ENCODE data around the gene MNX1.

MNX1 gene

DNA sequence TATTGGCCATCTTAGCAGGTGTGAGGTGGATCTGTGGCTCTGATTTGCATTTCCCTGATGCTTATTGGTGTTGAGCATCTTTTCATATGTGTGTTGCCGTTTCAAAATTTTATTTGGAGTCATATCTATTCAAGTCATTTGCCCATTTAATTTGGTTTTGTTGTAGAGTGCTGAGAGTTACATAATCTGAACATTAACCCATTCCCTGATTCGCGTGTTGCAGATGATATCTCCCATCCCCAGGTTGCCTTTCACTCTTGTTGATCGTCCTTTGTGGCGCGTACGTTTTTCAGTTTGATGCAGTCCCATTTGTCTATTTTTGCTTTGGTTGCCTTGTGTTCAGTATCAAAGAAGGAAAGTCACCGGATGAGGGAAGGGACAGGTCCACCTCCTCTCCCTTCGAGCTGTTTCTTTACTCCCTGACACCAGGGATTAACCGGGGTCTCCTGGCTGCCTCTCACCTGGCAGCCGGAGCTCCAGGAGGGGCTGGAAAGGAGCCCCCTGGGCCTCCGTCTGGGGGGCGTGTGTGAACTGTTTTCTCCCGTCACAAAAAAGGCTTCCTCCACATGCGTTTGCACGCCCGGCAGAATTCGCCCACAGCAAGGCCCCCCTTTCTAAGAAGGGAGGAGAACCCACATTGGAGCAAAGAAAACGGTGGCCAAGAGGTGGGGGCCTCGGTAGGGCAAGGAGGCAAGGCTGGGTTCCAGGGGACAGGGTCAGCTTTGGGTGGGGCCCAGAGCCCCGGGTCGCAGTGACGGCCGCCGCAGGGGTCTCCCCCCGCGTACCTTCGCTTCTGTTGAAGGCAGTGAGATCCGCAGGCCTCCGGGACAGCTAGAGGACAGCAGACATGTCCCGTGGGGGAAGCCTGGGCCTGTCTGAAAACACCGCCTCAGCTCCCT is 8.3 kb downstream of the MNX1 start:
- no peak for DNase-seq

DNA sequence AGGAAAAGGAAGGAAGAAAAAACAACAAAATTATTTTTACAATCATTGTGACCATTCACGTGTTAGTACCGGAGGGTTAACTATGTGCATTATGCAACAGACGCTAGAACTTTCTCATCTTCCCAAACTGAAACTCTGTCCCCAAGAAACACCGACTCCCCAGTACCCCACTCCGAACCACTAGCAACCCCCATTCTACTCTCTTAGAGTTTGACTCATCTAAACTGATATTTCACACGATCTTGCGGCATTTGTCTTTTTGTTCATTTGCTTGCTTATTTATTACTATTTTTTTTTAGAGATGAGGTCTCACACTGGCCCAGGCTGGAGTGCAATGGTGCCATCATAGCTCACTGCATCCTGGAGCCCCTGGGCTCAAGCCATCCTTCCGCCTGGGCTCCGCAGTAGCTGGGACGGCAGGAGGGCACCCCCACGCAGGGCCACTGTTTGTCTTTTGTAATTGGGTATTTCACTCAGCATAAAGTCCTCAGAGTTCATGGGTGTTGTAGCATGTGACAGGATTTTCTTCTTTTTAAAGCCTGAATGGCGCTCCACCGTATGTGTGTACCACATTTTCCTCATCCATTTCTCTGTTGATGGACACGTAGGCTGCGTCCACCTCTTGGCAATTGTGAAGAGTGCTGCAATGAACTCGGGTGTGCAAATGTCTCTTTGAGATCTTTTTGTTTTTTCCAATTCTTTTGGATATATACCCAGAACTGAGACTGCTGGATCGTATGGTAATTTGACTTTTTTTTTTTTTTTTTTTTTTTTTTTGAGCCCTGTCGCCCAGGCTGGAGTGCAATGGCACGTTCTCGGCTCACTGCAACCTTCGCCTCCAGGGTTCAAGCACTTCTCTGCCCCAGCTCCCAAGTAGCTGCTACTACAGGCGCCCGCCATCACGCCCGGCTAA is 9.5 kb downstream of the MNX1 start:
- DNase-seq, result no peak

DNA sequence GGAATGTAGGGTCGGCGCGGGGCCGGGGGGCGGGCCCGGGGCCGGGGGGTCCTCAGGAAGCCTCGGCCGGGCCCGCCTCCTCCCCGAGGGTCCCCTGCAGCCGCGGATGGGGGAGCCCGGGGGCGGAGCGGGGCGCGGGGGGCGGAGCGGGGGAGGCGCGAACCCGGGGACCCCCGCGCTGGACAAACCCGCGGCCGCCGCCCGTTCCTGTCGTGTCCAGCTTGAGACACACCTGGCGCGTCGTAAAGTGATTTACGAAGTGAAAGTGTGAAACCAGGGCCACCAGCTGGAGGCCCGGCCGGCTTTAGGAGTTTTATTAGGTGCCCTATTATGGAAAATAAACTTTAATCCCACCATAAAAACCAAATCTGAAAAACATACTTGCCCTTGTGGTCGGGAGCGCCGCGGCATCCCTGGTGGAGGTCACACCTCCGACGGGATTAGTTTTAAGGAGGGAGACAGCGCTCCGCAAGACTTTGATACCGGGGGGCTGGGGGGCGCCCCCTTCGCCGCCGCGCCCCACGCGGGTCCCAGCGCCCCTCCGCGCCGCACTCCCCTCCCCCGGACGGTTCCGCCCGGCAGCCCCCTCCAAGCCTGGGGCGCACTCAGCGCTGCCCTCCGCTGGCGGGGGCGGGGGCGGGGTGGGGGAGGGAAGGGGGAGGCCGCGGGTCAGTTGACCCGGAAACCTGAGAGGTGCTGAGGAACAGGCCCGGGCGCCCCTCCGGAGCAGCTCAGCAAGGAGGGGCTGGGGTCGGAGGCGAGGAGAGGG is 10.3 kb downstream of the MNX1 start:
- DNase-seq, result no peak

DNA sequence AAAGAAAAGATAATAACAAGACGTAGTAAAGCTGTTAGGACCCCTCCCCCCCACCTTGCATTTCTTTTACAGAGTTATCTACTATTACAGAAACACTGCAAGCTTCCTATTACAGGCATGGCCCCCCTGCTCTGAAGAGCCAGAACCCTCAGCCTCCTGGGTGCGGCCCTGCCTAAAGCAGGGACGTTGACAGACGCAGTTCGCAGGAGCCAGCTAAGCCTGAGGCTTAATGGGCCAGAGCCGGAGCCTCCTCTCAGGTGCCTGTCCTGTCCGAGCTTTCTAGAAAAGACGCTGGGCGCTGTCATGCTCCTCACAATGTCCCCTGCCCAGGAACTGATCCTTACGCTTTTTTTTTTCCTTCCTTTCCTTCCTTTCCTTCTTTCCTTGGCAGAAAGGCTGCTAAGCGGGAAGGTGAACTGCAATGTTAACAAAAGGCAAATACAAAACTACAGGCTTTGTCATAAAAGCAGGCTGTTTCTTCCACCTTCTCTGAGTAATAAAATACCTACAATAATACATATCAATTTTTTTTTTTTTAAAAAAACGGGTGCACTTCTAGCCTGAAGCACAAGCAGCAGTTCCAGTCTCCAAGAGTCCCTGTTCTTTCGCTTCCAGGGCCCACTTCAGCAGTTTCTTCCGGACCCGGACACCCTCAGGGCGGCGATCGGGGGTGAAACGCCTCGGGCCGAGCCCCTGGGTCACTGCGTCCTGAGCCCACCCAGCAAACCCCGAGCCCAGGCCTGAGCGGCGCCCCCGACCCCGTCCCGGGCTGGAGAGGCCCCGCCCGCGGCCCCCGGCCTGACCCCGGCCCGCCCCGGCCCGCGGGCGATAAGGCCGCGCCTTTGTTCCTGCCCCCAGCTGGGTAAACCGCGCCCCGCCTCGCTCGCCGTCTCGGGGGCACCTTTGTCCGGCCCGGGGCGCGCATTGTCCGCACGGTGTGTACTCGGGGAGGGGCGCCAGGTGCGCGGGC is 11.2 kb downstream of the MNX1 start:
- no peak for DNase-seq

- no peak for DNase-seq
Measured at GRCh38 chr7:156994417-156994816, 16.0 kb downstream of the MNX1 start.

DNA sequence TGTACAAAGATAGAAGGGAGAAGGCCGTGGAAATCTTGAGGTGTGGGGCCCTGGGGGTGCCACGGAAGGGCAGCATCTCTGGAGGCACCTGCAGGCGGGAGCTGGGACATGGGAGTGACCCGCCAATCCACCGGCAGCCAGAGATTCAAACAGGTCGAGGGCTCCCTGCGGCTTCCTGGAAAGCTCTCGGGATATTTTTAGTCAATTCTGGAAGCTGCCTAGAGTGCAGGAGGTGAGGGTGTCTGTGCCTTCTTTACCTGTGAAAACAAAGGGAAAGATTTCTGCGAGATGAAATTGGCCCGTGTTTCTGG is 16.6 kb downstream of the MNX1 start:
- DNase-seq, result no peak

DNA sequence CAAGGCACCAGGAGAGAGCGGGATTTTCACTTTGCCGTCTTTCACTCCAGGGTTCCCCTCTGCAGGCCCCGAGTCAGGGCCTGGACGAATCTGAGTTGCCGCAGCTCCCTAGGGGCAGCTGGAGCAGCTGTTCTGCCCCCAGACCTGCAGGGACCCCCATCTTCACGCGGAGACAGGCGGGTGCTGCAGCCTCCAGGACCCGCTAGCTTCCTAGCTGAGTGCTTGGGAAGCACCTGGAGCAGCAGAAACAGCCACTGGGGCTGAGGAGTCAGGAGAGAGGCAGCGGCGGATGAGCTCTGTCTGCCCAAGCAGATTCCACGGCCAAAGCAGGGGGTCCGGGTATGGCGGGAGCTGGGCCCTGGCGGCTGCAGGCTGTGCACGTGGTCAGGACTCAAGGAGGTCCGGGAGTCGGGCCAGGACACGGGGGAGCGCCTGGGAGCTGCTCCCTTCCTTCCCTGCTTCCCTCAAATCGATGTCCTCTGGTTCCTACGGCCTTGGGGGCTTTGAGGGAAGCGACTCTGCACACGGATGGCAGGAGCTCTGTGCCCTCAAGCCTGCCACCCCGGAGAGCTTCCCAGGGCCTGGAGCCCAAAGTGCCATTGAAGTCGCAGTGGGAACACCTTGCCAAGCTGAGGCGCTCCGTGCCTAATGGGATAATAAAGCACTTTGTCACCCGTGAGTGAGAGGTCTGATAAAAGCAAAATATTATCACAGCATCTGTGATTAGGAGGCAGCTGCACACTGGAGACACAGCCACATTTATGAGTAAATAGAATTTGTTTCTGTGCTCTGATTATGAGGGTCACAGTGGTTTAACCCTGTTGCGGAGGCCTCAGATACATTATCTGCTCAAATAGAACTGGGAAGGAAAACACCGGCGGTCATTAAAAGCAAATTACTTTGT is 17.2 kb downstream of the MNX1 start:
- no peak for DNase-seq

DNA sequence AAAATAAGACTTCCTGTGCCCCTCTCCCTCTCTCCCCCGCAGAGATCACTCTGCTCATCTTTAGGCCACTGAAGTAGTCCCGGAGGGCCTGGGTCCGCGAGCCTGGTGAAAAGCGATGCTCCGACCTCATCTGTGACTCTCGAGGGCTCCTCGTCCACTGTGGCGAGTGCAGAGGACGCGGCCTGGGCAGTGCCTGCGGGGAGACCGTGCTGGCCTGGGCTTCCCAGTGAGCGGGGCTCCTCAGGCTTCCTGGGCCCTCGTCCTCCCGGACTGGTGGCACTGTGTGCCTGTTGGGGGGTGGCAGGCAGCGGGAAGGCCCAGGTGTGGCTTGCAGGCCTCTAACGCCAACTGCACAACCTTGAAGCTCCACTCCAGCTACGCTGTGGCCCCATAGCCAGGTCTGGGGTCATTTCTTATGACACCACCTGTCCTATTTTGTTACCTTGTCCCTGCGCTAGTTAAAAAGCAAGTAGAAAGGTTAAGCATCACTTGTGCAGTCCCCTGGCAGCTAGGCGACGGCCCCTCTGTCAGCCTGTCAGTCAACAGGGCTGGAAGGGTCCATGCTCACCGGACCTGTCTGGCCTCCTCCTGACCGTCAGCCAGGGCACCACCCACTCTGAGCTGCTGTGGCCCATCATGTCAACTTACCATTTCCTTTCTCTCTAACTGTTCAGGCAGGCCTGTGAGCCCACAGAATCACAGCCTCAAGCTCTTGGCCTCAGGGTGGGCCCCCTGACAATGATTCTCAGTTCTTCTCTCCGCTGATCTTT is 20.5 kb downstream of the MNX1 start:
- no peak for DNase-seq

- no peak for DNase-seq
Measured at GRCh38 chr7:156988343-156989185, 21.9 kb downstream of the MNX1 start.

DNA sequence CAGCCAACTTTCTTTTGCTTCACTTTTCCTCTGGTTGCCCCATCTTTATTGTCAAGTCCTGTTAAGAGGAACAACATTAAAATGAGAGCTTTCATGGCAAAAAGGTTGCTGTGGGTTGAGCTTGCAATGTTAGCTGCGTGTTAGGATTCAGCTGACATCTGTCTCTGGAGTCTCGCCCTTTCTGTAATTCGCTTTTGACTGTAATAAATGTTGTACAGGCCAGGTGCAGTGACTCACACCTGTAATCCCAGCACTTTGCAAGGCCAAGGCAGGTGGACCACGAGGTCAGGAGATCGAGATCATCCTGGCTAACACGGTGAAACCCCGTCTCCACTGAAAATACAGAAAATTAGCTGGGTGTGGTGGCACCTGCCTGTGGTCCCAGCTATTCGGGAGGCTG is 24.1 kb downstream of the MNX1 start:
- DNase-seq, result no peak

- DNase-seq, result no peak
Measured at GRCh38 chr7:156985101-156985992, 25.1 kb downstream of the MNX1 start.

DNA sequence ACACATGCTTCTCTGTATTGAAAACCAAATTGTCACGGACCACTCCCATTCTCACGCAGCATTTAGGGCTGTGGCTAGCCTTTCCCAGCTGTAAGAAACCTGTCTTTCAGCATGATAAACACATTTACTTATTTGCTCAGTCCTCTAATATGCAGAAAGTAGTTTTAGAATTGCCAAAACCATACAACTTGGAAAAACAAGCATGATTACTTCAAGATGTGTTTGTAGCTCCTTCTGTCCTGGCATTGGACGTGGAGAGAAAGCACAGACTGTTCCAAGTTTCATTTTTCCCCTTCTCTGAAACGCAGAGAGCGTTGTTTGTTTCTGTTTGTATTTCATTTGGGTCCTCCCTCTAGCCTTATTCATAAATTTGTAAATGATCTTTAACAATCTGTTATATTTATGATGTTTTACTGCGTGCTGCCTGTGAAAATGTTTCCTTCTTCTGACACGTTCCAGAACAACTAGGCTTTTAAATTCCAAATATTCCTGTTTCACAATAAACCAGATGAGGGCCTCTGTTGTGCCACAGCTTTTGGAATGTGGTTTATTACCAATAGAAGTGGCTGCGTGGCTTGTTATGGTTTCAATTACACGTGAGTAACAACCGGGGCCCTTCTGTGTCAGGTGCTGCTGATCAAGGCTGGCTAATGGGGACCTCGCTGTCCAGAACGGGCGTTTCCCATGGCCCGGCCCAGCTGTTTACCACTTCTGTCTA is 26.1 kb downstream of the MNX1 start:
- no peak for DNase-seq

GRCh38 chr7:156979711-156980110 is 30.8 kb downstream of the MNX1 start:
- DNase-seq, result no peak

- DNase-seq, result no peak
Measured at GRCh38 chr7:156979007-156979606, 31.4 kb downstream of the MNX1 start.

- DNase-seq, result no peak
Measured at GRCh38 chr7:156975620-156976019, 34.8 kb downstream of the MNX1 start.

DNA sequence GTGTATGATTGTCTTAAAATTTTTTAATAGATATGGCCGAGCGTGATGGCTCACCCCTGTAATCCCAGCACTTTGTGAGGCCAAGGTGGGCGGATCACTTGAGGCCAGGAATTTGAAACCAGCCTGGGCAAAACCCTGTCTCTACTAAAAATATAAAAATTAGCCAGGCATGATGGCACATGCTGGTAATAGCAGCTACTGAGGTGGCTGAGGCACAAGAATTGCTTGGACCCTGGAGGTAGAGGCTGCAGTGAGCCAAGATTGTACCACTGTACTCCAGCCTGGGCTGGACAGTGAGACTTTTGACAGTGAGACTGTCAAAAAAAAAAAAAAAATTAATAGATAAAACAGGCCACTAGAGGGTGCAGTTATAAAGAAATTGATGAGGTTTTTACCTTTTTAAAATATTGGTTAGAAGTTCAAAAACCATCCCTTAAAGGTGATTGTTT is 40.5 kb downstream of the MNX1 start:
- no peak for DNase-seq

- no peak for DNase-seq
Measured at GRCh38 chr7:156968183-156968582, 42.3 kb downstream of the MNX1 start.

Data from stimulated activated CD8-positive, alpha-beta memory T cell treated with anti-CD3 and anti-CD28 coated beads, Interleukin-4, amount 100 ng/mL, for 48 hours (primary cell).